Lower leg skin (tissue), 4 donors: ENCODE results near the gene CABP4. TPM values are rescaled to one million over a fixed set of nuclear protein-coding genes. Genes with fewer than 3 reads are reported as not detected.
"Not testable (repeated sequence)": the region's sequence is repeated elsewhere in the genome, so short reads cannot be mapped to it uniquely, and the experiment has no call there.

Experiments used
- DNase-seq, 2 donors: peaks; one replicate each; pipeline ENCODE4 v3.0.0-alpha.2; 2019; ENCODE audit warnings: low spot score in 2 of 2
- H3K4me3 ChIP-seq: fragments of 200-600 bp; sonication (generic); 2 replicates; pipeline ENCODE4 v1.5.1; 2017; ENCODE audit warnings: mild to moderate bottlenecking, low read depth; ENCODE audit not compliant: poor library complexity, severe bottlenecking
- POLR2A ChIP-seq, 2 donors: fragments of 450-650 bp; IDR thresholded peaks; one replicate each; pipeline ENCODE4 v1.6.1; 2016 to 2017; ENCODE audit warnings: antibody characterized with exemption in 2 of 2, mild to moderate bottlenecking in 1 of 2, moderate library complexity in 1 of 2
- WGBS, 2 donors: methylation state at CpG; one replicate each; pipeline ENCODE4 v1.1.5; 2018; 5-methylcytosine and 5-hydroxymethylcytosine counted together
- intact Hi-C: fragments of 100-400 bp; cut with DNase I; formaldehyde crosslinking; loops from one replicate; pipeline ENCODE4 v1.15.0; 2023; ENCODE audit warnings: low total_unique reads
- total RNA-seq, 4 donors: library from RNA; depleted of rRNA; stranded (reverse); fragments of >200 nt; gene quantifications; one replicate each; pipeline ENCODE4 v1.1.0, GENCODE V29; 2016
- TF ChIP-seq, protein P1 (sequence below), 3 donors: fragments of 450-650 bp; IDR thresholded peaks; one replicate each; pipeline ENCODE4 v1.5.1; 2016; ENCODE audit warnings: antibody characterized with exemption in 3 of 3, mild to moderate bottlenecking in 3 of 3, moderate library complexity in 2 of 3

CABP4 gene
- total RNA-seq, 4 donors from 2014 or later: 0.11 to 0.25 TPM; not detected in 2

GRCh38 chr11:67468759-67469507 is 13.8 kb downstream of the CABP4 start, which contains the start of gene TMEM134:
Gene TMEM134 (minus strand): TSS chr11:67469251. CDS start chr11:67469192, 59 bp downstream.
- intact Hi-C loops: no loop called here
- 0% methylated on average over 21 to 33 of the region's 76 CpGs for WGBS, 2 donors
- TF ChIP-seq, protein P1, sequence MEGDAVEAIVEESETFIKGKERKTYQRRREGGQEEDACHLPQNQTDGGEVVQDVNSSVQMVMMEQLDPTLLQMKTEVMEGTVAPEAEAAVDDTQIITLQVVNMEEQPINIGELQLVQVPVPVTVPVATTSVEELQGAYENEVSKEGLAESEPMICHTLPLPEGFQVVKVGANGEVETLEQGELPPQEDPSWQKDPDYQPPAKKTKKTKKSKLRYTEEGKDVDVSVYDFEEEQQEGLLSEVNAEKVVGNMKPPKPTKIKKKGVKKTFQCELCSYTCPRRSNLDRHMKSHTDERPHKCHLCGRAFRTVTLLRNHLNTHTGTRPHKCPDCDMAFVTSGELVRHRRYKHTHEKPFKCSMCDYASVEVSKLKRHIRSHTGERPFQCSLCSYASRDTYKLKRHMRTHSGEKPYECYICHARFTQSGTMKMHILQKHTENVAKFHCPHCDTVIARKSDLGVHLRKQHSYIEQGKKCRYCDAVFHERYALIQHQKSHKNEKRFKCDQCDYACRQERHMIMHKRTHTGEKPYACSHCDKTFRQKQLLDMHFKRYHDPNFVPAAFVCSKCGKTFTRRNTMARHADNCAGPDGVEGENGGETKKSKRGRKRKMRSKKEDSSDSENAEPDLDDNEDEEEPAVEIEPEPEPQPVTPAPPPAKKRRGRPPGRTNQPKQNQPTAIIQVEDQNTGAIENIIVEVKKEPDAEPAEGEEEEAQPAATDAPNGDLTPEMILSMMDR (IDR thresholded peaks at IDR 0.05): peak in 1 of 3 donors; percentile 49
- TF ChIP-seq POLR2A (IDR thresholded peaks at IDR 0.05): peak in 1 of 2 donors; percentile 10
- H3K4me3 ChIP-seq: peak within 1 kb of the TSS; percentile 76
- DNase-seq: peak; percentile 88 to 98

DNA sequence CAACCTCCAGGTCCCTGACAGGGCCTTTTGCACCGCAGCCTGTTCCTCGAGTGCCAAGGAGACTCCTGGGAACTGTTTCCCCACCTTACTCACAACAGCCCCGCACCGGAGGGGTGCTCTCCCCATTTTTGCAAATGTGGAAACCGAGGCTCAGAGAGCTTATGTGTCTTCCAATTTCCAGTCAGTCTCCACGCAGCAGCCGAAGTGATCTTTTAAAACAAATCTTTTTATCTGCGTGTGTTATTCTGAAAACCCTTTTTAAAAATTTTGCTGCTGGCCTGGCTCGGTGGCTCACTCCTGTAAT is 14.3 kb downstream of the CABP4 start:
- intact Hi-C loops: no loop called here
- TF ChIP-seq POLR2A (IDR thresholded peaks at IDR 0.05): no peak
- peak overlapping the region; percentile 33 for H3K4me3 ChIP-seq
- WGBS, 2 donors: 4 to 11% methylated on average over 9 of the region's 9 CpGs
- DNase-seq: no peak

DNA sequence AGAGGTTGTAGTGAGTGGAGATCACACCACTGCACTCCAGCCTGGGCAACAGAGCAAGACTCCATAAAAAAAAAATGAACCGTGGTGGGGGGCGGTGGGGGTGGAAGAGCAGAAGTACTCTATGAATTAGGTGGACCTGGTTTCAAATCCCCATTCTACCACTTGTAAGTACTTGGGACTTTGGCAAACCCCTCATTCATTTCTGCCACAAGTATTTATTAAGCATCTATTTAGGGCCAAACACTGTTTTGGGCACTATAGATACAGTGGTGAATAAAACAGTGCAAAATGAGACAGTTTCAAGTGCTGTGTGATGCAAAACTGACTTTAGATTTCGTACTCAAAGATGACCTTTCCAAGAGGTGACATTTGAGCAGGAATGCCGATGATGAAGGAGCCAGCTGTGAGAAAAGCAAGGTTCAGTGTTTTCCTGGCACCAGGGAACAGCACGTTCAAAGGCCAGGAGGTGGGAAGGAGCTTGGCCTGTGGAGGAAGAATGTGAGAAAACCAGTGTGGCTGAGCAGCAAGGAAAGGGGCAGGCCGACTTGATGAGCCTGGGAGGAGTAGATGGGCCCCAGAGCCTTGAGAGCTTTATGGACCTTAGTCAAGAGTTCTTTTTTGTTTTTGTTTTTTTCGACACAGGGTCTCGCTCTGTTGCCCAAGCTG is 15.3 kb downstream of the CABP4 start:
- 80 to 88% methylated on average over 8 of the region's 8 CpGs for WGBS, 2 donors
- TF ChIP-seq, protein P1 (IDR thresholded peaks at IDR 0.05): no peak
- DNase-seq: no peak
- H3K4me3 ChIP-seq: no peak overlapping the region
- intact Hi-C loops: no loop called here

- WGBS, 2 donors: 76 to 83% methylated on average over 7 of the region's 7 CpGs
- DNase-seq: no peak
- no peak overlapping the region for H3K4me3 ChIP-seq
- intact Hi-C loops: no loop called here
- no peak for TF ChIP-seq POLR2A (IDR thresholded peaks at IDR 0.05)
- TF ChIP-seq, protein P1 (IDR thresholded peaks at IDR 0.05): no peak
Observed at GRCh38 chr11:67472882-67473281, 17.7 kb downstream of the CABP4 start.

DNA sequence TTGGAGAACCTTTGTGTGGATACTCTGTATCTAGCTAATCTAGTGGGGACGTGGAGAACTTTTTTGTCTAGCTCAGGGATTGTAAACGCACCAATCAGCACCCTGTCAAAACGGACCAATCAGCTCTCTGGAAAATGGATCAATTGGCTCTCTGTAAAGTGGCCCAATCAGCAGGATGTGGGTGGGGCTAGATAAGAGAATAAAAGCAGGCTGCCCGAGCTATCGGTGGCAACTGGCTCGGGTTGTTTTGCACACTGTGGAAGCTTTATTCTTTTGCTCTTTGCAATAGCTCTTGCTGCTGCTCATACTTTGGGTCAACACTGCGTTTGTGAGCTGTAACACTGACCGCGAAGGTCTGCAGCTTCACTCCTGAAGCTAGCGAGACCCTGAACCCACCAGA is 21.5 kb downstream of the CABP4 start:
- H3K4me3 ChIP-seq, intact Hi-C loops, DNase-seq: not testable (repeated sequence)
- 82 to 88% methylated on average over 10 of the region's 10 CpGs for WGBS, 2 donors

GRCh38 chr11:67477344-67478050 is 22.3 kb downstream of the CABP4 start:
- intact Hi-C loops, DNase-seq, H3K4me3 ChIP-seq: not testable (repeated sequence)
- WGBS, 2 donors: 76 to 78% methylated on average over 15 of the region's 16 CpGs

GRCh38 chr11:67482275-67482826 is 27.2 kb downstream of the CABP4 start:
- no peak for DNase-seq
- intact Hi-C loops: no loop called here
- WGBS, 2 donors: 31 to 45% methylated on average over 19 of the region's 19 CpGs
- H3K4me3 ChIP-seq: no peak overlapping the region
- TF ChIP-seq, protein P1 (IDR thresholded peaks at IDR 0.05): no peak
- no peak for TF ChIP-seq POLR2A (IDR thresholded peaks at IDR 0.05)
